Stimulated activated CD4-positive, alpha-beta T cell treated with anti-CD3 and anti-CD28 coated beads, TNF-alpha, amount 100 ng/mL, for 4 hours (primary cell): ENCODE measurements around the gene CLEC16A.

ENCODE experiments used
- DNase-seq, 3 experiments: peaks; one replicate each; pipeline ENCODE4 v3.0.0-alpha.2; 2020; ENCODE audit warnings: low read depth in 3 of 3

CLEC16A gene

GRCh38 chr16:11082860-11083388, 138.6 kb downstream of the CLEC16A start:
- DNase-seq, result no peak

- no peak for DNase-seq
These were observed 140.1 kb downstream of the CLEC16A start for GRCh38 chr16:11084484-11084875.

GRCh38 chr16:11084876-11085485, 140.6 kb downstream of the CLEC16A start:
- DNase-seq, result no peak

- DNase-seq, result no peak
These were observed 141.6 kb downstream of the CLEC16A start for GRCh38 chr16:11085916-11086315.

DNA sequence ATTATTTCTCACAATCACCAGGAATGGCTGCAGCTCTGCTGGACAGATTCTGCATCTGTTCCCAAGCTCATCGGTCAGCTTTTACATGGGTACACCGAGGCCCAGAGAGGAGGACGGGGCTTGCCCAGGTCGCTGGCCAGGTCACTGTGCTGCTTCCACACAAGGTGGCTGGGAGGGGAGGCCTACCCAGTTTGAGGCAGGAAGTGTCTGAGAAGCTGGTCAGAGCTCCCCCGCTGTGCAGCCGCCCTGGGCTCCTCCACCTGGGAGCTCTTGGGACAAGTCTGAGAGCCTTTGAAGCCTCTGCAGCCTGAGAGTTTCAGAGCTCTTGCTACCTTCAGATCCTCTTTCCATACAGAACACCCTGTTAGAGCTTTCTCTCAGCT, 143.3 kb downstream of the CLEC16A start:
- no peak for DNase-seq

GRCh38 chr16:11088074-11088730, 143.8 kb downstream of the CLEC16A start:
- peak in 1 of 3 experiments; percentile 9 for DNase-seq

DNA sequence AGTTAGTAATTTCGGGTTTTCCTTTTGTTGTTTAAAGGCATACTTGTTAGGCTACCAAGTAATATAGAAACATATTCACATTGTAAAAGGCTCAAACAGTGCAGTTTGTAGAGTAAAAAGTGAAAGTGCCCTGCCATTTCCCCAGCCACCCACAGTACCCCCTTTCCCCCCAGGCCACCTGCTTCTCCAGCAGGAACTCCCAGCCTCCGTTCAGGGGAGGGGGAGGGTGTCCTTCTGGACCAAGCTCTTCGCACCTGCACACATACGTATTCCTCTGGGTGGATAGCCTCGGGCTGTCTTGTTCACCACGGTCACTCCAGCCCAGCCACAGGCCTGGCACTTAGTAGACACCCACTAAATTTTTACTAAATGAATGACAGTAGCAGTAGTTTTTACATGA, 144.5 kb downstream of the CLEC16A start:
- no peak for DNase-seq

DNA sequence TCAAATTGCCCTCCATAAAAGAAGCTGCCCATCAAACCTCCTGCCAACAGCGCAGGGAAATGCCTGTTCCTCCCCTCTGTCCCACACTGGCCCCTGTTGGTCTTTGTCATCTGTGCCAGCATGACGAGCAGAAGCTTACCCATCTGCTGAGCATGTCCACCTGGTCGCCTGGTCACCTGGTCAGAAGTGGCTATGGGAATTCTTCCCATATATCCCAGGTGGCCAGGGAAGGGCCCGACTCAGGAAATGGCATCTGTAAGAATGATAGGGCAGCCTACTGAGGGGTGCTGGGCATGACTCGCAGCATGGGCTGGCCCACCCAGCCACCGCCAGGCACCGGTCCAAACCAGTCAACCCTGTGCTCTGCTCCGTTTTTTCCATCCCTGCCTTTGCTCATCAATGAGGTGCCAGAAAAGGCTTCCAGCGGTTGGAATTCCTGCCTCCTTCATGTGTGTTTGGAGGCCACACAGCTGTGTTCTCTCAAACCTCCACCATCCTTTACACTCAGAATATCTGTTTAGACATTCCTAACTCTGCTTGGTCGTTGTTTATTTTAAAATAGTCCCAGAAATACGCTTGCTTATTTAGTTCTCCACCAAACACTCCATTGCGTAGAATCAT, 145.2 kb downstream of the CLEC16A start:
- DNase-seq, result no peak

GRCh38 chr16:11090232-11090631, 145.9 kb downstream of the CLEC16A start:
- DNase-seq, result no peak

- DNase-seq, result no peak
These were observed 146.8 kb downstream of the CLEC16A start for GRCh38 chr16:11091021-11091785.

- DNase-seq, result no peak
These were observed 148.6 kb downstream of the CLEC16A start for GRCh38 chr16:11092788-11093571.

DNA sequence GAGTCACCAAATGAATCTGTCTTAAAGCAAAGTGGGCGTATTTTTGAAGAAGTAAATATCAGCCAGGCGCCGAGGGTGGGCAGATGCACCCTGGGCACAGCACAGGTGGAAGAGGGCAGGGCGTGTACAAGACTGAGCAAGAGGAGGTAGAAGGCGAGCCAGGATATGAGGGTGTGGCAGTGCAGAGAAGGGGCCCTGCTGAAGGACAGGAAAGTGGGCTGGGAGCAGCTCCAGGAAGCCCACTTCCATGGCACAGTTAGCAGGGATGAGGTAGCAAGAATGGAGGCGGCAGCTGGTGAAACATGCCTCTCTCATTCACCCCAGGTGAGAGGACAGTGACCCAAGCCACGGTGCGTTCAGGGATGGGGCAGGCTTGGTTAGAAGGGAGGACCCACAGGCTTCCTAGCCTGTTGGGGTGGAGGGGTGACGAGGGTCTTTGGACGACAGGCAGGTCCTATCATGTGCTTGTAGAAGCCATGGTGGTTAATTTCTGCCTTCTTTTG, 149.3 kb downstream of the CLEC16A start:
- no peak for DNase-seq

DNA sequence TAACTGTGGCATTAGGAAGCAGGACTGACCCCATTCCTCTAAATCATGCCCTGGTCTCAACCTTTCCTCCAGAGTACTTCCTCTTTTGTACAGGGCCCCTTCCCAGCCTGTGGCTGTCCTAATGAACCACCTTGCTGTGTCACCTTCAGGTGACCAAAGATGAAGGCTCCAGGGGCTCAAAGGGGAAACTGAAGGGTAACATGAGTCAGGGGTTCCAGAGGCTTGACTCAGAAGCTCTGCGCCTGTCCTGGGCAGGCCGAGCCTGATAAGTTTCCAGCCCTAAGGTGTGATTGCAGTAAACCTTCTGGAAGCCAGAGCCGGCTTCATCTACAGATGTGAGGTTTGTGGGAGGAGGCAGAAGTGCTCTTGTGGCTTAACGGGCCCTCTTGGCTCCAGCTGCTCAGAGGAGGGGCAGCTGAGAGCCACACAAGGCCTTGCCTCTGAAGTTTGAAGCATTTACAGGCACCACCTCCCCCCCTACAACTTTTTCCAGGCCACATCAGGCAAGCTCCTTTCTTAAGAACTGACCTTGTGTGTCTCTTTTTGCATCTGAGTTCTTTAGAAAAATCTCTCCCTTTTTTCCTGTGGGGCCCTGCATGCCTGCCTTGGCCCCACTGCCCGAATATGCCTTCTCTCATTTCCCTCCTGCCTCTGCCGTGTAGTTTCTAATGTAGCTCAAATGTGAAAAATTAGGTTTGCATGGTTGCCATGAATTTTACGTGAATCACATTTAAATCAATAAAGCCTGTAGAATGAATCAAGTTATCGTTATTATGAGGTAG, 149.9 kb downstream of the CLEC16A start:
- DNase-seq, result peak in 2 of 3 experiments; percentile 41 to 47

GRCh38 chr16:11094857-11095565, 150.6 kb downstream of the CLEC16A start:
- DNase-seq, result no peak

DNA sequence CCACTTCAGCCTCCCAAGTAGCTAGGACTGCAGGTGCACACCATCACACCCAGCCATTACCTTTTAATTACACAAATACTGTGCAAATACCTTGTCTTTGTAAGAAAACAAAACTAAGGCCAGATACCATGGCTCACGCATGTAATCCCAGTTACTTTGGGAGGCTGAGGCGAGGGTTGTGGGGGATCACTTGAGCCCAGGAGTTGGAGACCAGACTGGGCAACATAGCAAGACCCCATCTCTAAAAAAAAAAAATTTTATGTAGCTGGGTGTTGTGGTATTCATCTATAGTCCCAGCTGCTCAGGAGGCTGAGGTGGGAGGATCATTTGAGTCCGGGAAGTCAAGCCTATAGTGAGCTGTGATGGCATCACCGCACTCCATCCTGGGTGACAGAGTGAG, 151.6 kb downstream of the CLEC16A start:
- DNase-seq, result no peak

- DNase-seq, result no peak
These were observed 152.9 kb downstream of the CLEC16A start for GRCh38 chr16:11097094-11097786.

- DNase-seq, result no peak
These were observed 153.4 kb downstream of the CLEC16A start for GRCh38 chr16:11097787-11098167.

- no peak for DNase-seq
These were observed 154.4 kb downstream of the CLEC16A start for GRCh38 chr16:11098601-11099390.
